GM10248 (cell line): ENCODE data around the gene ZCCHC4.

Experiments
- CTCF ChIA-PET: fragments of 300-600 bp; sonication (Branson Sonifier 250); formaldehyde crosslinking; extraction: SDS; loops from one replicate; lab custom pipeline; 2021; ENCODE audit warnings: antibody characterized with exemption; lab: Yijun Ruan, JAX
- POLR2A ChIA-PET: fragments of 350-650 bp; sonication (Branson Sonifier 250); formaldehyde crosslinking; extraction: SDS; loops from one replicate; lab custom pipeline; 2020; ENCODE audit warnings: antibody characterized with exemption; lab: Yijun Ruan, JAX
- DNase-seq: peaks from one replicate; pipeline ENCODE4 v3.0.0; 2012; ENCODE audit errors: extremely low spot score
- TF ChIP-seq, protein P1 (sequence below): IDR thresholded peaks from 2 replicates; pipeline ENCODE4 v1.5.1; 2012; ENCODE audit warnings: mild to moderate bottlenecking, low read depth; ENCODE audit errors: extremely low read depth, missing control alignments, control extremely low read depth

ZCCHC4 gene

GRCh38 chr4:25291158-25291733, 21.3 kb upstream of the ZCCHC4 start:
- ChIA-PET CTCF (interaction anchor here (1.3 to 5.1 kb wide), 2 partner anchors 22 to 56 kb away, joined by 3 to 31 read pairs; partner anchors contain the start of gene ZCCHC4), POLR2A (no interaction called here)
- DNase-seq = no peak
- TF ChIP-seq, protein P1, sequence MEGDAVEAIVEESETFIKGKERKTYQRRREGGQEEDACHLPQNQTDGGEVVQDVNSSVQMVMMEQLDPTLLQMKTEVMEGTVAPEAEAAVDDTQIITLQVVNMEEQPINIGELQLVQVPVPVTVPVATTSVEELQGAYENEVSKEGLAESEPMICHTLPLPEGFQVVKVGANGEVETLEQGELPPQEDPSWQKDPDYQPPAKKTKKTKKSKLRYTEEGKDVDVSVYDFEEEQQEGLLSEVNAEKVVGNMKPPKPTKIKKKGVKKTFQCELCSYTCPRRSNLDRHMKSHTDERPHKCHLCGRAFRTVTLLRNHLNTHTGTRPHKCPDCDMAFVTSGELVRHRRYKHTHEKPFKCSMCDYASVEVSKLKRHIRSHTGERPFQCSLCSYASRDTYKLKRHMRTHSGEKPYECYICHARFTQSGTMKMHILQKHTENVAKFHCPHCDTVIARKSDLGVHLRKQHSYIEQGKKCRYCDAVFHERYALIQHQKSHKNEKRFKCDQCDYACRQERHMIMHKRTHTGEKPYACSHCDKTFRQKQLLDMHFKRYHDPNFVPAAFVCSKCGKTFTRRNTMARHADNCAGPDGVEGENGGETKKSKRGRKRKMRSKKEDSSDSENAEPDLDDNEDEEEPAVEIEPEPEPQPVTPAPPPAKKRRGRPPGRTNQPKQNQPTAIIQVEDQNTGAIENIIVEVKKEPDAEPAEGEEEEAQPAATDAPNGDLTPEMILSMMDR = no peak

DNA sequence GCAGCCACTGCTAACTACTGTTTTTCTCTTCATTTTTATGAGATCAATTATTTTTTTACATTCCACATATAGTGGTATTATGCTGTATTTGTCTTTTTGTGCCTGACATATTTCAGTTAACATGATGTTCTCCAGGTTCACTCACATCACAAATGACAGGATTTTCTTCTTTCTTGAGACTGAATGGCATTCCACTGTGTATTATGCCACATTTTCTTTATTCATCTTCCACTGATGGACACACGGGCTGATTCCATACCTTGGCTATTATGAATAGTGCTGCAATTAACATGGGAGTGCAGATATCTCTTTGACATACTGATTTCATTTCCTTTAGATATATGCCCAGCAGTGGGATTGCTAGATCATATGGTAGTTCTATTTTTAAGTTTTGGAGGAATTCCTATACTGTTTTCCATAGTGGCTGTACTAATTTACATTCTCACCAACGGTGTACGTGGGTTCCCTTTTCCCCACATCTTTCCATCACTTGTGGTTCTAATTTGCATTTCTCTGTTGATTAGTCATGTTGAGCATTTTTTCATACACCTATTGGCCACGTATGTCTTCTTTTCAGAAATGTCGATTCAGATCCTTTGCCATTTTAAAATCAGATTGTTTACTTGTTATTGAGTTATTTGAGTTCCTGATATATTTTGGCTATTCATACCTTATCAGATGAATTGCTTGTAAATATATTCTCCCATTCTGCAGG, 14.9 kb upstream of the ZCCHC4 start:
- TF ChIP-seq, protein P1 = no peak
- POLR2A ChIA-PET = no interaction called here
- DNase-seq = no peak
- CTCF ChIA-PET = interaction anchor here (1.5 to 3.5 kb wide), 3 partner anchors 7 to 15 kb away, joined by 4 to 25 read pairs (median 16); partner anchors contain the start of gene ZCCHC4

- ChIA-PET POLR2A (no interaction called here), CTCF (interaction anchor here (0.9 to 3.5 kb wide), 4 partner anchors 10 to 69 kb away, joined by 3 to 25 read pairs (median 6); partner anchors contain the start of gene ZCCHC4)
- DNase-seq = no peak
- TF ChIP-seq, protein P1 = no peak
These were observed 12.9 kb upstream of the ZCCHC4 start for GRCh38 chr4:25299476-25300203.

GRCh38 chr4:25301471-25301870, 11.1 kb upstream of the ZCCHC4 start:
- TF ChIP-seq, protein P1 = no peak
- no peak for DNase-seq
- CTCF ChIA-PET = interaction anchor here (1.2 kb wide), 1 partner anchor 11 kb away, joined by 3 read pairs; no protein-coding TSS in a partner anchor
- POLR2A ChIA-PET = no interaction called here

GRCh38 chr4:25302626-25303025, 9.9 kb upstream of the ZCCHC4 start:
- DNase-seq = no peak
- ChIA-PET POLR2A (no interaction called here), CTCF (interaction anchor here (1.2 to 1.8 kb wide), 2 partner anchors 10 kb away, joined by 3 to 11 read pairs; partner anchors contain the start of gene ZCCHC4)
- TF ChIP-seq, protein P1 = no peak

DNA sequence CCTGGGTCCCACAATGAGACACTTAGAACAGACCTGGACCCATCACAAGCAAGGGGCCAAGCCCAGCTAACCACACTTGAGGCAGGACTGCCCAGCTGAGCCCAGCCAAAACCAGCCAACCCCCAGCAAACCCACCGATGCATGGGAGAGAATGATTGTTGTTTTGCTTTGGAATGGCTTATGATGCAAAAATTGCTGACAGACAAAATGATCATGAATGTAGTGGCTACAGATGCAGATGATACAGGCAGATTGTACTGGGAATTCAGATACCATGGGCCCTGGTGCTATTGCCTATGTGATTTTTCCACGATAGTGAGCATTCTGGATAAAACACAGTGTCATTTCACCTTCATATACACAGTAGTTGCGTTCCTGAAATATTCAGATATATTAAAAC, 9.0 kb upstream of the ZCCHC4 start:
- POLR2A ChIA-PET = no interaction called here
- TF ChIP-seq, protein P1 = no peak
- no peak for DNase-seq
- CTCF ChIA-PET = interaction anchor here (1.8 kb wide), 1 partner anchor 9 kb away, joined by 11 read pairs; the partner anchor contains the start of gene ZCCHC4
